ENCODE results near the gene PHC2. TPM values are rescaled to one million over a fixed set of nuclear protein-coding genes. Genes with fewer than 3 reads are reported as not detected.

PHC2 gene
- total RNA-seq, 4 donors from 2014 or later: 109 to 214 (median 150) TPM

- no peak for TF ChIP-seq CTCF (IDR thresholded peaks at IDR 0.05)
- DNase-seq (ENCODE audit: low spot score): no peak
- ATAC-seq (ENCODE audit: low FRiP score): no peak
These were observed 52.4 kb downstream of the PHC2 start for GRCh38 chr1:33378524-33378923.

- no peak for TF ChIP-seq CTCF (IDR thresholded peaks at IDR 0.05)
- DNase-seq (ENCODE audit: low spot score) (no peak), ATAC-seq (ENCODE audit: low FRiP score) (no peak)
These were observed 53.1 kb downstream of the PHC2 start for GRCh38 chr1:33377756-33378155.

- no peak for ATAC-seq (ENCODE audit: low FRiP score)
- no peak for TF ChIP-seq CTCF (IDR thresholded peaks at IDR 0.05)
- DNase-seq (ENCODE audit: low spot score): no peak
These were observed 53.9 kb downstream of the PHC2 start for GRCh38 chr1:33377013-33377412.

- TF ChIP-seq CTCF (IDR thresholded peaks at IDR 0.05): no peak
- DNase-seq (ENCODE audit: low spot score): no peak
- ATAC-seq (ENCODE audit: low FRiP score): no peak
These were observed 55.6 kb downstream of the PHC2 start for GRCh38 chr1:33375316-33375715.

GRCh38 chr1:33374336-33375105 lies 56.4 kb downstream of the PHC2 start:
- no peak for DNase-seq (ENCODE audit: low spot score)
- TF ChIP-seq CTCF (IDR thresholded peaks at IDR 0.05): no peak
- ATAC-seq (ENCODE audit: low FRiP score): no peak

GRCh38 chr1:33373606-33374005 lies 57.3 kb downstream of the PHC2 start:
- no peak for TF ChIP-seq CTCF (IDR thresholded peaks at IDR 0.05)
- DNase-seq (ENCODE audit: low spot score) (no peak), ATAC-seq (ENCODE audit: low FRiP score) (no peak)

GRCh38 chr1:33372677-33373076 lies 58.2 kb downstream of the PHC2 start:
- DNase-seq (ENCODE audit: low spot score) (no peak), ATAC-seq (ENCODE audit: low FRiP score) (no peak)
- TF ChIP-seq CTCF (IDR thresholded peaks at IDR 0.05): no peak

All from omental fat pad (tissue), 4 donors.